Measurements from ENCODE around the gene HP.

- TF ChIP-seq CTCF (conservative IDR thresholded peaks at IDR 0.05; ENCODE audit: low read depth, low read length) = no peak
- TF ChIP-seq EZH2 (IDR thresholded peaks at IDR 0.05; ENCODE audit: low read length, unreplicated experiment) = no peak
Observed at GRCh38 chr16:72043058-72043457, 11.2 kb upstream of the HP start.

All from PC-3 (cell line).